Eye (tissue), 1 donor: Measurements from ENCODE around the gene ENC1.

Experiments used
- DNase-seq: peaks from one replicate; pipeline ENCODE4 v3.0.0-alpha.2; 2015

ENC1 gene

GRCh38 chr5:74630453-74631066 is 10.0 kb downstream of the ENC1 start:
- DNase-seq = no peak

- DNase-seq = peak; percentile 75
Observed at GRCh38 chr5:74629326-74629725, 11.2 kb downstream of the ENC1 start.

GRCh38 chr5:74628359-74628758 is 12.2 kb downstream of the ENC1 start:
- DNase-seq = no peak

- DNase-seq = no peak
Observed at GRCh38 chr5:74627646-74628279, 12.8 kb downstream of the ENC1 start.

- DNase-seq = no peak
Observed at GRCh38 chr5:74626386-74627222, 13.9 kb downstream of the ENC1 start.

GRCh38 chr5:74625742-74626241 is 14.7 kb downstream of the ENC1 start:
- DNase-seq = no peak

- no peak for DNase-seq
Observed at GRCh38 chr5:74624931-74625505, 15.5 kb downstream of the ENC1 start.

- DNase-seq = no peak
Observed at GRCh38 chr5:74624501-74624900, 16.0 kb downstream of the ENC1 start.

- DNase-seq = no peak
Observed at GRCh38 chr5:74623748-74624408, 16.6 kb downstream of the ENC1 start.

GRCh38 chr5:74623006-74623611 is 17.4 kb downstream of the ENC1 start:
- no peak for DNase-seq

- DNase-seq = no peak
Observed at GRCh38 chr5:74622122-74622521, 18.4 kb downstream of the ENC1 start.

GRCh38 chr5:74621492-74621891 is 19.0 kb downstream of the ENC1 start:
- DNase-seq = no peak

GRCh38 chr5:74619308-74619707 is 21.2 kb downstream of the ENC1 start:
- no peak for DNase-seq

GRCh38 chr5:74618106-74618505 is 22.4 kb downstream of the ENC1 start:
- DNase-seq = no peak

- DNase-seq = no peak
Observed at GRCh38 chr5:74617202-74617601, 23.3 kb downstream of the ENC1 start.

- DNase-seq = no peak
Observed at GRCh38 chr5:74616236-74617146, 24.0 kb downstream of the ENC1 start.

GRCh38 chr5:74613283-74613682 is 27.2 kb downstream of the ENC1 start:
- DNase-seq = no peak

GRCh38 chr5:74612045-74612444 is 28.5 kb downstream of the ENC1 start:
- DNase-seq = no peak

- DNase-seq = no peak
Observed at GRCh38 chr5:74608736-74609601, 31.6 kb downstream of the ENC1 start.

- no peak for DNase-seq
Observed at GRCh38 chr5:74605759-74606158, 34.8 kb downstream of the ENC1 start.
